HepG2 (cell line): ENCODE results near the gene ZFP36L2. TPM values are rescaled to one million over a fixed set of nuclear protein-coding genes. Genes with fewer than 3 reads are reported as not detected.

Source experiments
- BRCA1 ChIP-seq: sonication (generic); formaldehyde crosslinking; IDR thresholded peaks from 2 replicates; pipeline ENCODE4 v1.4.0; 2020; ENCODE audit warnings: missing genetic modification reagents
- CHCHD3 ChIP-seq: sonication (generic); formaldehyde crosslinking; IDR thresholded peaks from 2 replicates; pipeline ENCODE4 v1.8.0; 2022; ENCODE audit warnings: mild to moderate bottlenecking, missing genetic modification reagents, moderate library complexity
- CHD2 ChIP-seq: IDR thresholded peaks from 2 replicates; pipeline ENCODE4 v1.6.1; 2011; ENCODE audit warnings: low read depth, low read length, improper control_type of control experiment
- FOXA3 ChIP-seq: IDR thresholded peaks from 2 replicates; pipeline ENCODE4 v1.6.1; 2016; ENCODE audit warnings: missing genetic modification reagents, missing compliant biosample characterization
- GZF1 ChIP-seq: sonication (generic); formaldehyde crosslinking; IDR thresholded peaks from 2 replicates; pipeline ENCODE4 v1.5.1; 2020; ENCODE audit warnings: mild to moderate bottlenecking, missing genetic modification reagents
- IRX3 ChIP-seq: sonication (generic); formaldehyde crosslinking; IDR thresholded peaks from 2 replicates; pipeline ENCODE4 v1.8.1; 2023; ENCODE audit warnings: mild to moderate bottlenecking, low read depth, missing genetic modification reagents, borderline replicate concordance
- MAFK ChIP-seq, 2 experiments: IDR thresholded peaks in 1 of 2; conservative IDR thresholded peaks in 1 of 2; 2 replicates each; pipeline ENCODE4 v1.6.1; 2011; ENCODE audit warnings: improper control_type of control experiment in 2 of 2, low read length in 2 of 2
- NCOA1 ChIP-seq: sonication (generic); formaldehyde crosslinking; IDR thresholded peaks from 2 replicates; pipeline ENCODE4 v1.9.0; 2021; ENCODE audit warnings: missing genetic modification reagents
- PLRG1 ChIP-seq: fragments of 450-650 bp; conservative IDR thresholded peaks from 2 replicates; pipeline ENCODE4 v1.6.1; 2016
- RBFOX2 ChIP-seq: fragments of 200-400 bp; formaldehyde crosslinking; IDR thresholded peaks from 2 replicates; pipeline ENCODE4 v1.6.1; 2017; ENCODE audit warnings: low read depth, mild to moderate bottlenecking, low read length
- REL ChIP-seq: sonication (generic); formaldehyde crosslinking; conservative IDR thresholded peaks from 2 replicates; pipeline ENCODE4 v1.8.0; 2022; ENCODE audit warnings: mild to moderate bottlenecking, missing genetic modification reagents, moderate library complexity
- SALL2 ChIP-seq: sonication (generic); formaldehyde crosslinking; IDR thresholded peaks from 2 replicates; pipeline ENCODE4 v1.8.1; 2023; ENCODE audit warnings: mild to moderate bottlenecking, missing genetic modification reagents, inconsistent platforms
- THYN1 ChIP-seq: sonication (generic); formaldehyde crosslinking; IDR thresholded peaks from 2 replicates; pipeline ENCODE4 v1.8.1; 2023; ENCODE audit warnings: low read depth, mild to moderate bottlenecking, moderate library complexity, missing genetic modification reagents, borderline replicate concordance
- ZBTB21 ChIP-seq: sonication (generic); formaldehyde crosslinking; IDR thresholded peaks from 2 replicates; pipeline ENCODE4 v1.4.0; 2020; ENCODE audit warnings: missing genetic modification reagents
- ZNF253 ChIP-seq: sonication (generic); formaldehyde crosslinking; IDR thresholded peaks from 2 replicates; pipeline ENCODE4 v1.8.0; 2022; ENCODE audit warnings: mild to moderate bottlenecking, missing genetic modification reagents, borderline replicate concordance
- ZNF510 ChIP-seq: sonication (generic); formaldehyde crosslinking; IDR thresholded peaks from 2 replicates; pipeline ENCODE4 v1.4.0; 2020; ENCODE audit warnings: low read depth, mild to moderate bottlenecking, missing genetic modification reagents
- ZNF547 ChIP-seq: sonication (generic); formaldehyde crosslinking; IDR thresholded peaks from 2 replicates; pipeline ENCODE4 v1.5.1; 2020; ENCODE audit warnings: mild to moderate bottlenecking, missing genetic modification reagents
- ZNF567 ChIP-seq: sonication (generic); formaldehyde crosslinking; IDR thresholded peaks from 2 replicates; pipeline ENCODE4 v1.8.1; 2023; ENCODE audit warnings: mild to moderate bottlenecking, missing genetic modification reagents, borderline replicate concordance
- ZNF749 ChIP-seq: sonication (generic); formaldehyde crosslinking; IDR thresholded peaks from 2 replicates; pipeline ENCODE4 v1.8.0; 2022; ENCODE audit warnings: mild to moderate bottlenecking, missing genetic modification reagents, moderate library complexity, borderline replicate concordance
- ZNF772 ChIP-seq: sonication (generic); formaldehyde crosslinking; IDR thresholded peaks from 2 replicates; pipeline ENCODE4 v1.5.0; 2020; ENCODE audit warnings: mild to moderate bottlenecking, missing genetic modification reagents
- ZNF788 ChIP-seq: sonication (generic); formaldehyde crosslinking; IDR thresholded peaks from 2 replicates; pipeline ENCODE4 v1.5.0; 2020; ENCODE audit warnings: mild to moderate bottlenecking, missing genetic modification reagents, borderline replicate concordance
- polyA plus RNA-seq, 8 experiments: library from polyadenylated mRNA; depleted of rRNA in 3 of 8; stranded (reverse) in 7 of 8; unstranded in 1 of 8; fragments of >200 nt; fragmentation: Illumina TruSeq in 4 of 8; extraction: Trizol in 4 of 8; gene quantifications; 2 replicates each; pipeline versions ENCODE4 v1.2.1 to v1.2.3, GENCODE V29; 2011 to 2016; ENCODE audit warnings: low read depth in 4 of 8, missing spikeins in 1 of 8, mixed read lengths in 1 of 8; ENCODE audit not compliant: insufficient read depth in 1 of 8
- total RNA-seq, 5 experiments: library from RNA; depleted of rRNA; stranded (reverse); fragments of >200 nt; fragmentation: Illumina TruSeq; extraction: Trizol; gene quantifications; 2 replicates each; pipeline ENCODE4 v1.2.3, GENCODE V29; 2016; ENCODE audit warnings: low read depth in 1 of 5
- TF ChIP-seq, protein P1 (sequence below): IDR thresholded peaks from 2 replicates; pipeline ENCODE4 v1.6.1; 2016; ENCODE audit warnings: missing compliant biosample characterization, missing genetic modification reagents, borderline replicate concordance
- TF ChIP-seq, protein P2 (sequence below): fragments of 450-650 bp; IDR thresholded peaks from 2 replicates; pipeline ENCODE4 v1.6.1; 2016
- TF ChIP-seq, protein P3 (sequence below): sonication (generic); formaldehyde crosslinking; IDR thresholded peaks from 2 replicates; pipeline ENCODE4 v1.4.0; 2020; ENCODE audit warnings: missing genetic modification reagents
- TF ChIP-seq, protein P4 (sequence below): sonication (generic); formaldehyde crosslinking; IDR thresholded peaks from 2 replicates; pipeline ENCODE4 v1.4.0; 2020; ENCODE audit warnings: mild to moderate bottlenecking, missing genetic modification reagents

Gene ZFP36L2
- total and polyA plus RNA-seq, 2 of the 13 experiments (the other 11 are each of a cell fraction or from before 2014, with no cell fraction given) = 11.2 to 21.8 TPM

DNA sequence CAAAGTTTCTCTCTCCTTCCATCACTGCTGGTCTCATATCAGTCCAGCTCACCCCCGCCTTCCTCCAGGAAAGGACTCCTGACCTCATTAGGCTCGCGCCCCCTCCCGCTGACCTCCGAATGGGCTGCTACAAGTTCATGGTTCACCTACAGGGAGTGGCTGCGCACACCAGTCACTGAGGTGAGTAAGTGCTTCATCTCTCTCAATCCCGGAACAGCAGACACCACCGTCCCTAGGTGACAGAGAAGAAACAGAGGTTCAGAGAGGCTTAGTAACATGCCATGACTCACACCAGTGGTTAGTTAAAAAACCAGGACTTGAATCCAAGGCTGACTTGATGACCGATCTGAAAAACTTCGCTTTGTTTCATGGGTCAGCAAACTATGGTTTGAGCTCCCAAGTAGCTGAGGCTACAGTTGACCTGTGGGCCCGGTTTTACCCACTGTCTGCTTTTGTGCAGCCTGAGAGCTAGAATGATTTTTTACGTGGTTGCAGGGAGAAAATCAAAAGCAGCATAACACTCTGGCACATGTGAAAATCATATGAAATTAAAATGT lies 42.0 kb downstream of the ZFP36L2 start (continued):
- TF ChIP-seq, protein P1, sequence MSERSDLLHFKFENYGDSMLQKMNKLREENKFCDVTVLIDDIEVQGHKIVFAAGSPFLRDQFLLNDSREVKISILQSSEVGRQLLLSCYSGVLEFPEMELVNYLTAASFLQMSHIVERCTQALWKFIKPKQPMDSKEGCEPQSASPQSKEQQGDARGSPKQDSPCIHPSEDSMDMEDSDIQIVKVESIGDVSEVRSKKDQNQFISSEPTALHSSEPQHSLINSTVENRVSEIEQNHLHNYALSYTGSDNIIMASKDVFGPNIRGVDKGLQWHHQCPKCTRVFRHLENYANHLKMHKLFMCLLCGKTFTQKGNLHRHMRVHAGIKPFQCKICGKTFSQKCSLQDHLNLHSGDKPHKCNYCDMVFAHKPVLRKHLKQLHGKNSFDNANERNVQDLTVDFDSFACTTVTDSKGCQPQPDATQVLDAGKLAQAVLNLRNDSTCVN (CRISPR knock-in tag) = 0 out of 2 replicates have a peak, but pooled peaks have one; percentile 35
- TF ChIP-seq, protein P2, sequence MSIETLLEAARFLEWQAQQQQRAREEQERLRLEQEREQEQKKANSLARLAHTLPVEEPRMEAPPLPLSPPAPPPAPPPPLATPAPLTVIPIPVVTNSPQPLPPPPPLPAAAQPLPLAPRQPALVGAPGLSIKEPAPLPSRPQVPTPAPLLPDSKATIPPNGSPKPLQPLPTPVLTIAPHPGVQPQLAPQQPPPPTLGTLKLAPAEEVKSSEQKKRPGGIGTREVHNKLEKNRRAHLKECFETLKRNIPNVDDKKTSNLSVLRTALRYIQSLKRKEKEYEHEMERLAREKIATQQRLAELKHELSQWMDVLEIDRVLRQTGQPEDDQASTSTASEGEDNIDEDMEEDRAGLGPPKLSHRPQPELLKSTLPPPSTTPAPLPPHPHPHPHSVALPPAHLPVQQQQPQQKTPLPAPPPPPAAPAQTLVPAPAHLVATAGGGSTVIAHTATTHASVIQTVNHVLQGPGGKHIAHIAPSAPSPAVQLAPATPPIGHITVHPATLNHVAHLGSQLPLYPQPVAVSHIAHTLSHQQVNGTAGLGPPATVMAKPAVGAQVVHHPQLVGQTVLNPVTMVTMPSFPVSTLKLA = no peak
- TF ChIP-seq BRCA1 (no peak), MAFK (conservative IDR thresholded peaks at IDR 0.05 in 1 of 2, IDR thresholded peaks at IDR 0.05 in 1 of 2; ENCODE audit: low read length in 2 of 2) (no peak; a peak in 2 of 4 replicates), ZNF253 (CRISPR knock-in tag) (no peak), ZNF547 (CRISPR knock-in tag) (0 out of 2 replicates have a peak, but pooled peaks have one; percentile 56), ZNF749 (CRISPR knock-in tag) (no peak), ZNF510 (CRISPR knock-in tag) (no peak), ZBTB21 (0 out of 2 replicates have a peak, but pooled peaks have one; percentile 66), IRX3 (CRISPR knock-in tag) (no peak; the same call in 1 of the 2 replicates), GZF1 (no peak), ZNF772 (peak; percentile 89), FOXA3 (CRISPR knock-in tag) (peak; percentile 84), PLRG1 (no peak), CHCHD3 (no peak), REL (CRISPR knock-in tag) (no peak), CHD2 (no peak), ZNF788 (CRISPR knock-in tag) (peak; percentile 87; the same call in 1 of the 2 replicates), ZNF567 (CRISPR knock-in tag) (0 out of 2 replicates have a peak, but pooled peaks have one; percentile 80), RBFOX2 (no peak), SALL2 (CRISPR knock-in tag) (0 out of 2 replicates have a peak, but pooled peaks have one; percentile 48), NCOA1 (CRISPR knock-in tag) (no peak), THYN1 (CRISPR knock-in tag) (no peak)
- TF ChIP-seq, protein P3, sequence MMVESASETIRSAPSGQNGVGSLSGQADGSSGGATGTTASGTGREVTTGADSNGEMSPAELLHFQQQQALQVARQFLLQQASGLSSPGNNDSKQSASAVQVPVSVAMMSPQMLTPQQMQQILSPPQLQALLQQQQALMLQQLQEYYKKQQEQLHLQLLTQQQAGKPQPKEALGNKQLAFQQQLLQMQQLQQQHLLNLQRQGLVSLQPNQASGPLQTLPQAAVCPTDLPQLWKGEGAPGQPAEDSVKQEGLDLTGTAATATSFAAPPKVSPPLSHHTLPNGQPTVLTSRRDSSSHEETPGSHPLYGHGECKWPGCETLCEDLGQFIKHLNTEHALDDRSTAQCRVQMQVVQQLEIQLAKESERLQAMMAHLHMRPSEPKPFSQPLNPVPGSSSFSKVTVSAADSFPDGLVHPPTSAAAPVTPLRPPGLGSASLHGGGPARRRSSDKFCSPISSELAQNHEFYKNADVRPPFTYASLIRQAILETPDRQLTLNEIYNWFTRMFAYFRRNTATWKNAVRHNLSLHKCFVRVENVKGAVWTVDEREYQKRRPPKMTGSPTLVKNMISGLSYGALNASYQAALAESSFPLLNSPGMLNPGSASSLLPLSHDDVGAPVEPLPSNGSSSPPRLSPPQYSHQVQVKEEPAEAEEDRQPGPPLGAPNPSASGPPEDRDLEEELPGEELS (CRISPR knock-in tag) = peak; percentile 81
- TF ChIP-seq, protein P4, sequence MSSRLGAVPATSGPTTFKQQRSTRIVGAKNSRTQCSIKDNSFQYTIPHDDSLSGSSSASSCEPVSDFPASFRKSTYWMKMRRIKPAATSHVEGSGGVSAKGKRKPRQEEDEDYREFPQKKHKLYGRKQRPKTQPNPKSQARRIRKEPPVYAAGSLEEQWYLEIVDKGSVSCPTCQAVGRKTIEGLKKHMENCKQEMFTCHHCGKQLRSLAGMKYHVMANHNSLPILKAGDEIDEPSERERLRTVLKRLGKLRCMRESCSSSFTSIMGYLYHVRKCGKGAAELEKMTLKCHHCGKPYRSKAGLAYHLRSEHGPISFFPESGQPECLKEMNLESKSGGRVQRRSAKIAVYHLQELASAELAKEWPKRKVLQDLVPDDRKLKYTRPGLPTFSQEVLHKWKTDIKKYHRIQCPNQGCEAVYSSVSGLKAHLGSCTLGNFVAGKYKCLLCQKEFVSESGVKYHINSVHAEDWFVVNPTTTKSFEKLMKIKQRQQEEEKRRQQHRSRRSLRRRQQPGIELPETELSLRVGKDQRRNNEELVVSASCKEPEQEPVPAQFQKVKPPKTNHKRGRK (CRISPR knock-in tag) = no peak
